OCI-LY7 (cell line): ENCODE results near the gene MYCN. TPM values are rescaled to one million over a fixed set of nuclear protein-coding genes. Genes with fewer than 3 reads are reported as not detected.

Source experiments
- BruUV-seq: library from RNA; stranded (reverse); fragments of 400-500 nt; replicated peaks from 2 replicates; lab custom pipeline; 2021; lab: Mats Ljungman, UMichigan
- CTCF ChIA-PET: fragments of 300-600 bp; sonication (Branson Sonifier 250); formaldehyde crosslinking; loops from one replicate; lab custom pipeline; 2022; ENCODE audit warnings: antibody characterized with exemption; ENCODE audit not compliant: unreplicated experiment; lab: Charles Lee
- POLR2A ChIA-PET: fragments of 300-600 bp; sonication (Branson Sonifier 250); formaldehyde crosslinking; loops from one replicate; lab custom pipeline; 2022; ENCODE audit warnings: antibody characterized with exemption; lab: Charles Lee
- DNase-seq: peaks from one replicate; pipeline ENCODE4 v3.0.0-alpha.2; 2015; ENCODE audit warnings: low spot score
- H2AFZ ChIP-seq: fragments of 200-600 bp; sonication (generic), shearing (Covaris generic); 2 replicates; pipeline ENCODE4 v1.6.1; 2014; ENCODE audit warnings: mild to moderate bottlenecking, antibody characterized with exemption, low read length, moderate library complexity
- H3K27ac ChIP-seq: fragments of 200-600 bp; sonication (generic); 2 replicates; pipeline ENCODE4 v1.5.1; 2014; ENCODE audit warnings: mixed run types, low read depth, mild to moderate bottlenecking, moderate library complexity, low read length, inconsistent platforms; ENCODE audit not compliant: poor library complexity, severe bottlenecking
- H3K36me3 ChIP-seq: fragments of 200-600 bp; sonication (generic); 2 replicates; pipeline ENCODE4 v1.6.1; 2014; ENCODE audit warnings: mild to moderate bottlenecking, antibody characterized with exemption, low read length, moderate library complexity, mixed read lengths; ENCODE audit not compliant: insufficient read depth
- H3K4me1 ChIP-seq: fragments of 200-600 bp; sonication (generic); 2 replicates; pipeline ENCODE4 v1.5.1; 2014; ENCODE audit warnings: mild to moderate bottlenecking, low read length; ENCODE audit not compliant: insufficient read depth, poor library complexity, severe bottlenecking
- H3K4me2 ChIP-seq: fragments of 200-600 bp; sonication (generic); 2 replicates; pipeline ENCODE4 v1.6.1; 2014; ENCODE audit warnings: mild to moderate bottlenecking, low read length
- H3K4me3 ChIP-seq: fragments of 200-600 bp; sonication (generic); 2 replicates; pipeline ENCODE4 v1.5.1; 2014; ENCODE audit warnings: mild to moderate bottlenecking, low read depth, low read length; ENCODE audit not compliant: poor library complexity, severe bottlenecking
- H3K79me2 ChIP-seq: fragments of 200-600 bp; sonication (generic); 2 replicates; pipeline ENCODE4 v1.6.1; 2016; ENCODE audit warnings: low read depth, mild to moderate bottlenecking, low read length, moderate library complexity, mixed read lengths; ENCODE audit not compliant: insufficient read depth
- H3K9me2 ChIP-seq: fragments of 200-600 bp; sonication (generic); 2 replicates; pipeline ENCODE4 v1.6.1; 2016; ENCODE audit warnings: mild to moderate bottlenecking, low read length, mixed read lengths; ENCODE audit not compliant: insufficient read depth
- H3K9me3 ChIP-seq: fragments of 200-600 bp; sonication (generic); 2 replicates; pipeline ENCODE4 v1.6.1; 2014; ENCODE audit warnings: mild to moderate bottlenecking, mixed run types, low read length, mixed read lengths
- H4K20me1 ChIP-seq: fragments of 200-600 bp; sonication (generic); 2 replicates; pipeline ENCODE4 v1.6.1; 2014; ENCODE audit warnings: mild to moderate bottlenecking, antibody characterized with exemption, low read length, moderate library complexity, mixed read lengths; ENCODE audit not compliant: insufficient read depth
- EZH2phosphoT487 ChIP-seq: fragments of 200-600 bp; sonication (generic); IDR thresholded peaks from 2 replicates; pipeline ENCODE4 v1.6.1; 2018; ENCODE audit warnings: low read depth, borderline replicate concordance, mild to moderate bottlenecking, mixed run types, antibody characterized with exemption, low read length, moderate library complexity, mixed read lengths
- intact Hi-C: fragments of 100-400 bp; cut with micrococcal nuclease; formaldehyde crosslinking; loops from one replicate; pipeline ENCODE4 v1.10.0; 2022; ENCODE audit not compliant: unreplicated experiment
- total RNA-seq, 2 experiments: library from RNA; depleted of rRNA in 1 of 2; stranded (reverse); fragments of >200 nt in 1 of 2; shearing (Covaris generic) in 1 of 2; gene quantifications; 2 replicates each; pipeline ENCODE4 v1.2.3, GENCODE V29; 2014 to 2022
- TF ChIP-seq, protein P1 (sequence below): fragments of 200-600 bp; sonication (generic); conservative IDR thresholded peaks from 2 replicates; pipeline ENCODE4 v1.5.1; 2014; ENCODE audit warnings: mild to moderate bottlenecking, antibody characterized with exemption, low read length, moderate library complexity, mixed read lengths

The MYCN gene
- total RNA-seq, 2 experiments from 2014 or later = not detected

DNA sequence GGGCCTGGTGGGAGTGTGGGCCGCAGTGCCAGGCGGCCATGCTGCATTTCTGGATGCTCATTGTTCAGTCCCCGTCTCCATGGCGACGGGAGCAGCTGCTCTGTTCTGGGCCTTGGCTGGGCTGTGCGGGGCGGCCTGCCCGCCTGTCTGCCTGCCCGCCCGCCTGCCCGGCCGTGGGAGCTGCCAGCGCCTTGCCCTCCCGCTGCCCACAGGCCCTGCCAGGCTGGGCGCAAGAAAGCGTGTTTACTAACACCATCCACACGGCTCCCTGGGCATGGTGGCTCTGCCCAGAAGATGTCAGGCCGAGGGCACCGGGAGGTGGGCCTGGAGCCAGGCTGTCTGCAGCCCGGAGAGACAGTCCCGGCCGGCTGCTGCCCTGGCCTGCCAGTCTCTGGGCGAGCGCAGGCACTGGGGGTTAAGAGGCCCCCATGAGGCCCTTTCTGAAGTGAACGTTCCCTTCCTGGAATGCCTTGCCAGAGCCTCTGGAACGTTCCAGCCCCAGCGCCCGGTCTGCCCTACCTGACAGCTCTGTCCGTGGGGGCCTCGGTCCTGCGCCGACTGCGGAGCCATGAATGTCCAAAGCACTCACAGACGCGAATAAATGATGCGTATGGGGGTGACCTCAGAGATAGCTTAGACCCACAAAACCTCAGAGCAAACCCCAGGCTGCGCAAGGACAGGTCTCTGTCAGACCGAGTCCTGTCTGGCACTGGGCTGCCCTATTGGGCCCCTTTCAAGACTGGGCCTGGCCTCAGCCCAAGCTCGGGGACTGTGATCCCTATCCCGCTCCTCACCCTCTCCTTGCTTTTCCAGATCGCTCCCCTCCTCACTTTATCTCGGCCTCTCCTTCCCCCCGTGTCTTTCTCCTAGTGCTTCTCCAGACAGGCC lies 44.3 kb downstream of the MYCN start:
- no peaks in the 10 kb centered on the region for H4K20me1 ChIP-seq
- H3K9me2 ChIP-seq = no peaks in the 10 kb centered on the region
- H3K36me3 ChIP-seq = no peaks in the 10 kb centered on the region
- TF ChIP-seq, protein P1, sequence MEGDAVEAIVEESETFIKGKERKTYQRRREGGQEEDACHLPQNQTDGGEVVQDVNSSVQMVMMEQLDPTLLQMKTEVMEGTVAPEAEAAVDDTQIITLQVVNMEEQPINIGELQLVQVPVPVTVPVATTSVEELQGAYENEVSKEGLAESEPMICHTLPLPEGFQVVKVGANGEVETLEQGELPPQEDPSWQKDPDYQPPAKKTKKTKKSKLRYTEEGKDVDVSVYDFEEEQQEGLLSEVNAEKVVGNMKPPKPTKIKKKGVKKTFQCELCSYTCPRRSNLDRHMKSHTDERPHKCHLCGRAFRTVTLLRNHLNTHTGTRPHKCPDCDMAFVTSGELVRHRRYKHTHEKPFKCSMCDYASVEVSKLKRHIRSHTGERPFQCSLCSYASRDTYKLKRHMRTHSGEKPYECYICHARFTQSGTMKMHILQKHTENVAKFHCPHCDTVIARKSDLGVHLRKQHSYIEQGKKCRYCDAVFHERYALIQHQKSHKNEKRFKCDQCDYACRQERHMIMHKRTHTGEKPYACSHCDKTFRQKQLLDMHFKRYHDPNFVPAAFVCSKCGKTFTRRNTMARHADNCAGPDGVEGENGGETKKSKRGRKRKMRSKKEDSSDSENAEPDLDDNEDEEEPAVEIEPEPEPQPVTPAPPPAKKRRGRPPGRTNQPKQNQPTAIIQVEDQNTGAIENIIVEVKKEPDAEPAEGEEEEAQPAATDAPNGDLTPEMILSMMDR = no peak
- TF ChIP-seq EZH2phosphoT487 = no peak
- BruUV-seq = no TSS peak
- H3K27ac ChIP-seq = no peak overlapping the region
- POLR2A ChIA-PET = no interaction called here
- no peaks in the 10 kb centered on the region for H3K9me3 ChIP-seq
- H2AFZ ChIP-seq = no peak overlapping the region
- H3K4me1 ChIP-seq = no peaks in the 10 kb centered on the region
- intact Hi-C loops = no loop called here
- no peak for DNase-seq
- CTCF ChIA-PET = no interaction called here
- no peaks in the 10 kb centered on the region for H3K79me2 ChIP-seq
- no peak overlapping the region for H3K4me2 ChIP-seq
- H3K4me3 ChIP-seq = no peak overlapping the region

DNA sequence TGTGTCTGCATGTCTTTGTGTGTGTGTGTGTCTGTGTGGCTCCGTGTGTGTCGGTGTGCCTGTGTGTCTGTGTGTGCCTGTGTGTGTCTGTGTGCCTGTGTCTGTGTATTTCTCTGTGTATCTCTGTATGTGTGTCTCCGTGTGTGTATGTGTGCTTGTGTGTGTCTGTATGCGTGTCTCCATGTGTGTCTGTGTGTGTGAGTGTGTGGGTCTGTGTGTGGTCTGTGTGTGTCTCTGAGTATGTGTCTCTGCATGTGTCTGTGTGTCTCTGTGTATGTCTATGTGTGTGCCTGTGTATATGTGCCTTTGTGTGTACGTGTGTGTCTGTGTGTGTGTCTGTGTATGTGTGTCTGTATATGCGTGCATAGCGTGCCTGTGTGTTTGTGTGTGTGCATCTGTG lies 45.2 kb downstream of the MYCN start:
- Histone ChIP-seq H4K20me1 (no peaks in the 10 kb centered on the region), H3K27ac (no peak overlapping the region), H3K4me2 (no peak overlapping the region), H3K9me3 (no peaks in the 10 kb centered on the region), H2AFZ (no peak overlapping the region), H3K36me3 (no peaks in the 10 kb centered on the region), H3K79me2 (no peaks in the 10 kb centered on the region), H3K4me1 (no peaks in the 10 kb centered on the region), H3K4me3 (no peak overlapping the region), H3K9me2 (no peaks in the 10 kb centered on the region)
- no peak for TF ChIP-seq EZH2phosphoT487
- TF ChIP-seq, protein P1 = no peak
- no TSS peak for BruUV-seq
- ChIA-PET CTCF (no interaction called here), POLR2A (no interaction called here)
- intact Hi-C loops = no loop called here
- DNase-seq = no peak

DNA sequence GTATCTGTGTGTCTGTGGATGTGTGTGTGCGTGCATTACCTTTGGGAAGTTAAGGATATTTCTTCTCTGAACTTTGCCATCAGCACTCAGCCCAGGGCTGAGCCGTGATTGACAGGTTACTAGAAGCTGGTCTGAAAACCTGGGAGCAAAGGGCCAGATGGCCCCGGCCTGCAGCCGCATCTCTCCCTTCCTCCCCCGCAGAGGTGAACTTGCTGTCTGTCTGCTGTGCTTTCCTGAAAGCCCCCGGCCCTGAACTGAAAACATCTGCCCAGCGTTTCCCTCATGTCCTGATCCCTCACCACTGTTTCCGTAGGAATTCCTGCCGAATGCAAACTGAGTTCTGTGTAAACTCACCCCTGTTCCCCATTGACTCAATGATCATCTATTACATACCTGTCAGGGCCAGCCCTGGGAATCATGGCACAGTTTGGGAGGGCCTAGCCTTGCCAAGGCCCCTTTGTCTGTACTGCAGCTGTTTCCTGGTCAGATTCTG lies 45.8 kb downstream of the MYCN start:
- Histone ChIP-seq H3K27ac (no peak overlapping the region), H3K9me3 (no peaks in the 10 kb centered on the region), H3K9me2 (no peaks in the 10 kb centered on the region), H3K4me1 (no peaks in the 10 kb centered on the region), H3K4me3 (no peak overlapping the region), H4K20me1 (no peaks in the 10 kb centered on the region), H3K36me3 (no peaks in the 10 kb centered on the region), H3K79me2 (no peaks in the 10 kb centered on the region), H2AFZ (no peak overlapping the region), H3K4me2 (no peak overlapping the region)
- ChIA-PET CTCF (no interaction called here), POLR2A (no interaction called here)
- BruUV-seq = no TSS peak
- intact Hi-C loops = no loop called here
- TF ChIP-seq EZH2phosphoT487 = no peak
- TF ChIP-seq, protein P1 = no peak
- no peak for DNase-seq
